ENCODE measurements around the gene CISTR.
A peak's percentile ranks its signal among the peaks of the same experiment; 100 is the strongest.
"Not testable (repeated sequence)": the region's sequence is repeated elsewhere in the genome, so short reads cannot be mapped to it uniquely, and the experiment has no call there.

CISTR gene

GRCh38 chr12:53765891-53766290 is 14.1 kb upstream of the CISTR start:
- no peak overlapping the region for H3K4me3 ChIP-seq (ENCODE audit: low read depth in 1 of 5, low read length in 5 of 5)
- H3K9me3 ChIP-seq (ENCODE audit: control insufficient read depth in 5 of 5, low read length in 5 of 5), result no peaks in the 10 kb centered on the region
- no peak overlapping the region for H3K9ac ChIP-seq (ENCODE audit: low read length in 5 of 5)
- peaks cover 7 to 26% (median 12%) of the 10 kb centered on the region in 5 donors for H3K27me3 ChIP-seq (ENCODE audit: control insufficient read depth in 5 of 5, insufficient read depth in 4 of 5, low read length in 5 of 5)
- H3K36me3 ChIP-seq (ENCODE audit: control insufficient read depth in 5 of 5, insufficient read depth in 5 of 5, low read length in 5 of 5), result no peaks in the 10 kb centered on the region
- H3K27ac ChIP-seq (ENCODE audit: low read depth, low read length), result no peak overlapping the region
- H3K4me1 ChIP-seq (ENCODE audit: control insufficient read depth in 5 of 5, insufficient read depth in 5 of 5, low read length in 5 of 5), result no peaks in the 10 kb centered on the region

- Histone ChIP-seq H3K9ac (ENCODE audit: low read length in 5 of 5) (no peak overlapping the region), H3K4me3 (ENCODE audit: low read depth in 1 of 5, low read length in 5 of 5) (no peak overlapping the region), H3K4me1 (ENCODE audit: control insufficient read depth in 5 of 5, insufficient read depth in 5 of 5, low read length in 5 of 5) (no peaks in the 10 kb centered on the region), H3K27me3 (ENCODE audit: control insufficient read depth in 5 of 5, insufficient read depth in 4 of 5, low read length in 5 of 5) (peaks cover 7 to 28% (median 14%) of the 10 kb centered on the region in 5 donors), H3K9me3 (ENCODE audit: control insufficient read depth in 5 of 5, low read length in 5 of 5) (no peaks in the 10 kb centered on the region), H3K36me3 (ENCODE audit: control insufficient read depth in 5 of 5, insufficient read depth in 5 of 5, low read length in 5 of 5) (no peaks in the 10 kb centered on the region), H3K27ac (ENCODE audit: low read depth, low read length) (no peak overlapping the region)
These were observed 12.8 kb upstream of the CISTR start for GRCh38 chr12:53764615-53765014.

- not testable (repeated sequence) for H3K4me3 ChIP-seq (ENCODE audit: low read depth in 1 of 5, low read length in 5 of 5); H3K36me3 ChIP-seq (ENCODE audit: control insufficient read depth in 5 of 5, insufficient read depth in 5 of 5, low read length in 5 of 5); H3K9ac ChIP-seq (ENCODE audit: low read length in 5 of 5); H3K4me1 ChIP-seq (ENCODE audit: control insufficient read depth in 5 of 5, insufficient read depth in 5 of 5, low read length in 5 of 5); H3K27ac ChIP-seq (ENCODE audit: low read depth, low read length); H3K9me3 ChIP-seq (ENCODE audit: control insufficient read depth in 5 of 5, low read length in 5 of 5)
- H3K27me3 ChIP-seq (ENCODE audit: control insufficient read depth in 5 of 5, insufficient read depth in 4 of 5, low read length in 5 of 5), result peaks cover 21 to 43% (median 26%) of the 10 kb centered on the region in 5 donors
These were observed 11.0 kb upstream of the CISTR start for GRCh38 chr12:53762793-53763192.

GRCh38 chr12:53761306-53761705 is 9.5 kb upstream of the CISTR start:
- Histone ChIP-seq H3K36me3 (ENCODE audit: control insufficient read depth in 5 of 5, insufficient read depth in 5 of 5, low read length in 5 of 5) (no peaks in the 10 kb centered on the region), H3K27ac (ENCODE audit: low read depth, low read length) (no peak overlapping the region), H3K27me3 (ENCODE audit: control insufficient read depth in 5 of 5, insufficient read depth in 4 of 5, low read length in 5 of 5) (peaks cover 20 to 35% (median 24%) of the 10 kb centered on the region in 5 donors)

GRCh38 chr12:53759261-53759660 is 7.5 kb upstream of the CISTR start:
- peaks cover 0 to 11% (median 7%) of the 10 kb centered on the region in 5 donors for H3K4me1 ChIP-seq (ENCODE audit: control insufficient read depth in 5 of 5, insufficient read depth in 5 of 5, low read length in 5 of 5)
- peaks cover 18 to 38% (median 27%) of the 10 kb centered on the region in 5 donors for H3K27me3 ChIP-seq (ENCODE audit: control insufficient read depth in 5 of 5, insufficient read depth in 4 of 5, low read length in 5 of 5)
- H3K36me3 ChIP-seq (ENCODE audit: control insufficient read depth in 5 of 5, insufficient read depth in 5 of 5, low read length in 5 of 5), result no peaks in the 10 kb centered on the region
- no peak overlapping the region for H3K4me3 ChIP-seq (ENCODE audit: low read depth in 1 of 5, low read length in 5 of 5)
- H3K27ac ChIP-seq (ENCODE audit: low read depth, low read length), result no peak overlapping the region
- H3K9me3 ChIP-seq (ENCODE audit: control insufficient read depth in 5 of 5, low read length in 5 of 5), result no peaks in the 10 kb centered on the region
- H3K9ac ChIP-seq (ENCODE audit: low read length in 5 of 5), result no peak overlapping the region

More at GRCh38 chr12:53761306-53761705, 9.5 kb upstream of the CISTR start:
- peaks cover 0 to 11% (median 7%) of the 10 kb centered on the region in 5 donors for H3K4me1 ChIP-seq (ENCODE audit: control insufficient read depth in 5 of 5, insufficient read depth in 5 of 5, low read length in 5 of 5)
- no peak overlapping the region for H3K9ac ChIP-seq (ENCODE audit: low read length in 5 of 5)
- H3K9me3 ChIP-seq (ENCODE audit: control insufficient read depth in 5 of 5, low read length in 5 of 5), result no peaks in the 10 kb centered on the region
- no peak overlapping the region for H3K4me3 ChIP-seq (ENCODE audit: low read depth in 1 of 5, low read length in 5 of 5)

- Histone ChIP-seq H3K27ac (ENCODE audit: low read depth, low read length) (no peak overlapping the region), H3K4me3 (ENCODE audit: low read depth in 1 of 5, low read length in 5 of 5) (no peak overlapping the region), H3K27me3 (ENCODE audit: control insufficient read depth in 5 of 5, insufficient read depth in 4 of 5, low read length in 5 of 5) (peaks cover 18 to 39% (median 30%) of the 10 kb centered on the region in 5 donors), H3K9ac (ENCODE audit: low read length in 5 of 5) (no peak overlapping the region), H3K36me3 (ENCODE audit: control insufficient read depth in 5 of 5, insufficient read depth in 5 of 5, low read length in 5 of 5) (no peaks in the 10 kb centered on the region), H3K4me1 (ENCODE audit: control insufficient read depth in 5 of 5, insufficient read depth in 5 of 5, low read length in 5 of 5) (peaks cover 0 to 11% (median 7%) of the 10 kb centered on the region in 5 donors), H3K9me3 (ENCODE audit: control insufficient read depth in 5 of 5, low read length in 5 of 5) (no peaks in the 10 kb centered on the region)
These were observed 6.9 kb upstream of the CISTR start for GRCh38 chr12:53758730-53759103.

GRCh38 chr12:53758081-53758729 is 6.4 kb upstream of the CISTR start:
- Histone ChIP-seq H3K9ac (ENCODE audit: low read length in 5 of 5) (no peak overlapping the region), H3K4me1 (ENCODE audit: control insufficient read depth in 5 of 5, insufficient read depth in 5 of 5, low read length in 5 of 5) (peaks cover 0 to 11% (median 7%) of the 10 kb centered on the region in 5 donors), H3K4me3 (ENCODE audit: low read depth in 1 of 5, low read length in 5 of 5) (no peak overlapping the region), H3K27me3 (ENCODE audit: control insufficient read depth in 5 of 5, insufficient read depth in 4 of 5, low read length in 5 of 5) (peaks cover 18 to 41% (median 31%) of the 10 kb centered on the region in 5 donors), H3K27ac (ENCODE audit: low read depth, low read length) (no peak overlapping the region), H3K9me3 (ENCODE audit: control insufficient read depth in 5 of 5, low read length in 5 of 5) (no peaks in the 10 kb centered on the region), H3K36me3 (ENCODE audit: control insufficient read depth in 5 of 5, insufficient read depth in 5 of 5, low read length in 5 of 5) (no peaks in the 10 kb centered on the region)

GRCh38 chr12:53757101-53757770 is 5.5 kb upstream of the CISTR start:
- H3K27ac ChIP-seq (ENCODE audit: low read depth, low read length), result no peak overlapping the region
- H3K36me3 ChIP-seq (ENCODE audit: control insufficient read depth in 5 of 5, insufficient read depth in 5 of 5, low read length in 5 of 5), result no peaks in the 10 kb centered on the region
- peak overlapping the region in 1 of 5 donors; percentile 4 for H3K9ac ChIP-seq (ENCODE audit: low read length in 5 of 5)
- peaks cover 0 to 11% (median 7%) of the 10 kb centered on the region in 5 donors for H3K4me1 ChIP-seq (ENCODE audit: control insufficient read depth in 5 of 5, insufficient read depth in 5 of 5, low read length in 5 of 5)
- peaks cover 18 to 47% (median 36%) of the 10 kb centered on the region in 5 donors for H3K27me3 ChIP-seq (ENCODE audit: control insufficient read depth in 5 of 5, insufficient read depth in 4 of 5, low read length in 5 of 5)
- peak overlapping the region in 4 of 5 donors; percentile 11 to 36 (median 32) for H3K4me3 ChIP-seq (ENCODE audit: low read depth in 1 of 5, low read length in 5 of 5)
- no peaks in the 10 kb centered on the region for H3K9me3 ChIP-seq (ENCODE audit: control insufficient read depth in 5 of 5, low read length in 5 of 5)

- peaks cover 0 to 18% (median 12%) of the 10 kb centered on the region in 5 donors for H3K4me1 ChIP-seq (ENCODE audit: control insufficient read depth in 5 of 5, insufficient read depth in 5 of 5, low read length in 5 of 5)
- no peaks in the 10 kb centered on the region for H3K9me3 ChIP-seq (ENCODE audit: control insufficient read depth in 5 of 5, low read length in 5 of 5)
- H3K9ac ChIP-seq (ENCODE audit: low read length in 5 of 5), result peak overlapping the region in 1 of 5 donors; percentile 4
- peak overlapping the region in 4 of 5 donors; percentile 11 to 36 (median 32) for H3K4me3 ChIP-seq (ENCODE audit: low read depth in 1 of 5, low read length in 5 of 5)
- no peak overlapping the region for H3K27ac ChIP-seq (ENCODE audit: low read depth, low read length)
- no peaks in the 10 kb centered on the region for H3K36me3 ChIP-seq (ENCODE audit: control insufficient read depth in 5 of 5, insufficient read depth in 5 of 5, low read length in 5 of 5)
- H3K27me3 ChIP-seq (ENCODE audit: control insufficient read depth in 5 of 5, insufficient read depth in 4 of 5, low read length in 5 of 5), result peaks cover 19 to 55% (median 38%) of the 10 kb centered on the region in 5 donors
These were observed 4.7 kb upstream of the CISTR start for GRCh38 chr12:53756300-53757100.

Data from subcutaneous abdominal adipose tissue (tissue), 5 donors.